Activated CD4-positive, alpha-beta T cell treated with anti-CD3 and anti-CD28 coated beads for 4 hours (primary cell): ENCODE data around the gene EBLN1.

Source experiments
- DNase-seq, 2 donors: peaks; one replicate each; pipeline ENCODE4 v3.0.0-alpha.2; 2020

Gene EBLN1

DNA sequence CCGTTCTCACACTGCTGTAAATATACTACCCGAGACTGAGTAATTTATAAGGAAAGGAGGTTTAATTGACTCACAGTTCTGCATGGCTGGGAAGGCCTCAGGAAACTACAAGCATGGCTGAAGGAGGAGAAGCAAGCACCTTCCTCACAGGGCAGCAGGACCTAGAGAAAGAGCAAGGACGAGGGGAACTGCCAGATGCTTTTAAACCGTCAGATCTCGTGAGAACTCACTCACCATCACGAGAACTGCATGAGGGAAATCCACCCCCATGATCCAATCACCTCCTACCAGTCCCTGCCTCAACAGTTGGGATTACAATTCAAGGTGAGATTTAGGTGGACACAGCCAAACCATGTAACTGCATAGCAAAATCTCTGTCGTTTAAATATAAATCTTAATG, at the start of gene EBLN1:
Gene EBLN1, minus strand, starts transcription at position 174 of the 400 bp plus-strand sequence. CDS start 8,032 bp downstream, outside the sequence.
- no peak for DNase-seq

DNA sequence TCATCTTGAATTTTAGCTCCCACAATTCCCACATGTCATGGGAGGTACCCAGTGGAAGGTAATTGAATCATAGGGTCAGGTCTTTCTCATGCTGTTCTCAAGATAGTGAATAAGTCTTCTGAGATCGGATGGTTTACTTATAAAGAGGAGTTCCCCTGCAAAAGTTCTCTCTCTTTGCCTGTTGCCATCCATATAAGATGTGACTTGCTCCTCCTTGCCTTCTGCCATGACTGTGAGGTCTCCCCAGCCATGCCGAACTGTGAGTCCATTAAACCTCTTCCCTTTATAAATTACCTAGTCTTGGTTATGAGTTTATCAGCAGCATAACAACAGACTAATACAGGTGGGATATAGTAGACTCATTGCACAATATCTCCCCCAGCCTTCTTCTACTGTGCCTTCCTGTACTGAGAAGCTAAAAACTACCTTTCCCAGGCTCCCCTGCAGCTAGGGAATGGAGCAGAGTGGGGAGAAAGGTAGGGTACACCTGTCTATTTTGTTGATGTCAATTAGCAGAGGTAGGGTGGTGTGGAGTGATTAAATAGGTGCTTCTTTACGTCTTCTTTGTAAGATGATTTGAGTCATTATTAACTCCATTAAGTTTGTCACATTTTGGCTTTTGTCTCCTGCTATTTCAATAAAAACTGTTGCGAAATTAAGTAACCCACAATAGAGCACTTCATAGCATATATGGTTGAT, 48.2 kb upstream of the EBLN1 start:
- DNase-seq: no peak

DNA sequence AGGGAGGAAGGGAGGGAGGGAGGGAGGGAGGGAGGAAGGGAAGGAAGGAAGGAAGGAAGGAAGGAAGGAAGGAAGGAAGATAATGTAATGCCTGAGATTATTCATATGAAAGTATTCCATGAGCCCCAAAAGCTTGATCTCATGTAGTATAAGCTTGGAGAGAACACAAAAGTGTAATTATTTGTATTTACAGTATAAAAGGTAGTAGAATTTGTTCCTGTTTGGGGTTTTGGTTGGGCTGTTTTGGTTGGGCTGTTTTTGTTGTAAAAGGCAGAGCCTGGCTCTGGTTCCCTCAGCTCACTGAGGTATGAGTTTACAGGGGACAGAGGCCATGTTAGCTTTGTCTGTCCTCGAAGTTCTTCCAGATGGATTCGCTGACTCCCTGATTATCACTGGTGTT, 45.3 kb upstream of the EBLN1 start:
- no peak for DNase-seq

DNA sequence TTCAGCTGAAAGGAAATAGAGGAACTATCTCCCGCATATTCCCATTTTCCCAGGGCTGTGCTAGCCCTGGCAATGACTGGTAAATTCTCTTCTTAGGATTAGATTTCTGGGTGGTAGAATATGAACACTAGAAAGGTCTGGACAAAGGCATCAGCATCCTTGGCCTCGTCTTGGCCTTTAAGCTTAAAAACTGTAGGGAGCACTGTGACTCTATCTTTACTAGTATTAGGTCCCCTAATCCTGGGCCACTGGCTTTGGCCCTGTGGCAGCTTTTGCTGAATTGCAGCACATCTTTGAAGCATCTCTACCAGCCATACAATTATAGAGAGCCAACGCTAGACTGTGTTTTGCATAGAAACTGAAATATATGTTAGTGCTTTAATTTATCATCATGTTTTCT, 41.5 kb upstream of the EBLN1 start:
- DNase-seq: peak; percentile 12 to 13

DNA sequence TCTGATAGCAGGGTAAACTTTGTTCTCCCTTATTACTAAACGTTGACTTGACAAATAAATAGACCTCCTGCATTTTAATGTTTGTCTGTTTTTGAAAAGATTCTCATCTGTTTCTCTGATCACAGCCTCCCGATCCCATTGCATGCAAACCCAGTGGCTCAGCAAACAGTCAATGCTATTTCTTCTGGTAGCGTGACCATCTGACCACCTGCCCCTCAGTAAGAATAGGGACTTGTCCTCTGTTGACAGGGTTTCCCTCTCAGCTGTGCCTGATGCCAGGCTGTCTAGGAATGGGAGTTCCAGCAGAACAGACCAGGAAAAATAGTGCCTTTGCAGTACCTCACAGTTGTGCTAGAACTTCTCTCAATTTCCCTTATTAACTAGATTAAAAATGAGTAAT, 40.7 kb upstream of the EBLN1 start:
- DNase-seq: no peak

DNA sequence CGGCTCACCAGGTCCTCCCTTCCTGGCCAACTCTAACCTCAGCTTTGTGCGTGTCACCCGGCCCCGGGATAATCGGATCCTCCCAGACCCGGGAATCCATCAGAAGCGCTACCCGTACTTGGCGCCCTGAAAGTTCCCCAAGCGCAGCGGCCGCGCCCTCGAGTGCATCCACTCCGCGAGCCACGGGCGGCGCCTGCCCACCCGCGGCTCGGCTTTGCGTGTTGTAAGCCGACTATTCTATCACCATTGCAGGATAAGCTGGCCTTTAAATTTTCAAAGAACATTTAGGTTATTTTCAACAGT, 35.7 kb upstream of the EBLN1 start:
- peak in 1 of 2 donors; percentile 56 for DNase-seq

DNA sequence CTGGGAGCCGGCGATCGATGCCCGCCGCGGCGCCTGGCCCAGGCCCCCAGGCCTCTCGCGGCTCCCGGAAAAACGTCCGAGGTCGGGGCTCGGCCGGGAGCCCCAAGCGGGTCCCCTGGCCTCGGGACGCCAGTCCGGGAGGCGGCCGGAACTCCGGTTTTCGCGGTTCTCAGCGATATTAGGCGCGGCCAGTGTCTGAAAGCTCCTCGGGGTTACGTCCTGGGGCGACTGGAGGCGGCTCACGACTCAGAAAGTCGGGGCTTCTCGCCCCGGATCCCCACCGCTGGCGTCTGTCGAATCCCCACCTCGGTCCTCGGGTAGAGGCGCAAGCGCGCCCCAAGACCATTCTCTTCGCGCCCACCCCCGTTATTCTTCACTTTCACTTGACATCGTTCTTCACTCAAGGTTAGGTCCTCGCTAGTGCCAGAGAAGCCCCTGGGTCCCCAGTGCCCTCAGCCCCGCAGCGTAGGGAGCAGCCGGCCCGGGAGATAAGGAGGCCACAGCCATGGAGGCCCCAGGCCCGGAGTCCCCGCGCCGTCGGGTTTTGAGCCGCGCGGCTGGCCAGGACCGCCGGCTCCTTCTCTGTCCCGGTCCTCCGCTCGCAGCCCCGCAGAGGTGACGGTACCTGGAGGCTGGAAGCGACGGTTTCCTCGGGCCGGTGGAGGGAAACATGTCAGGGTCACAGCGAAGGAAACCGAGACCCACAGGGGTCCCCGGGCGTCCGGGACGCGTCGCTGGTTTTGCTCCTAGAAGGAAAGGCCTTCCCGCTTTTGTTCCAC, 35.2 kb upstream of the EBLN1 start:
- DNase-seq: peak; percentile 43 to 49

DNA sequence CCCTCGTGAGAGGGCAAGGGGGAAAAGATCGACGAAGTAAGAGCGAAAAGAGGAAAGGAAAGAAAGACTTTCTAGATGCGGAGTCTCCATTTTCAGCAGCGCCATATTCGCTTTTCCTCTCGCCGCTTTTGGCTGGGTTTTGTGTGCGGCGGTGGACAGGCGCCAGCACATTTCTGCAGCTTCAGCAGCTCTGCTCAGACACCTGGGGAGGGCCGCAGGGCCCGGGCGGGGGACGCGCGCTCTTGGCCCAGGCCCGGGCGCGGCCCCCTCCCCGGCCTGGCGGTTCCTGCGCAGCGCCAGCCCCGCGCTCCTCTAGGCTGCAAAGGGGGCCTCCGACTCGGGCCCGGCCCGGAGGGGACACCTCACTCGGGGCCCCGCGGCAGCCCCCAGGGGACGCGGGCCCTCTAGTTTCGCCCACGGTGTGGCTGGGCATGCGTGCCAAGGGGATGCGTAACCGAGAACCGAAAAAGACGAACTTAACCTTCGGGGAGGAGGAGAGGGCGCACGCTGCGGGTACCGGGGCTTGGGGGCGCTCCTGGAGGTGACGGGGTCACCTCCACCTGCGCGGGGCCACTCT, 34.5 kb upstream of the EBLN1 start:
- peak; percentile 54 to 62 for DNase-seq

DNA sequence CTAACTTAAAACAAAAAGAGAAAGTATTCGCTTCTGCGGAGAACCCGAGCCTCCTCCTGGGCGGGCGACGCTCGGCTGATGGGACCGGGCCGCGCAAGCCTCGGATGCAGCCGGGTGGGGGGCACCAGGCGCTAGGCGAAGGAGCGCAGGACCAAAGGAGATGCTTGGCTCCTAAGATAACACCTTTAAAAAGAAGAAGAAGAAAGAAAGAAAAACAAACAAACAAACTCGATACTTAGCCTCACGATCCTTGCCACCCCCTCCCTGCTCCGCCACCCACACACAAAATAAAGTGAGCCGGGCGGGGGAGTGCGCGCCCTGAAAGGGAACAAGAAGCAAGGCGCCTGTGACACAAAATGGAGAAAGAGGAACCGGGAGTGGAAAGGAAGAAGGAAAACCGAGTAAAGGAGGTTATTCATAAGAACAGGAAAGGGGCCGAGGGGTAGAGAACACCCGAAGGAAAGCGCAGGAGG, 34.0 kb upstream of the EBLN1 start:
- peak; percentile 77 to 79 for DNase-seq

DNA sequence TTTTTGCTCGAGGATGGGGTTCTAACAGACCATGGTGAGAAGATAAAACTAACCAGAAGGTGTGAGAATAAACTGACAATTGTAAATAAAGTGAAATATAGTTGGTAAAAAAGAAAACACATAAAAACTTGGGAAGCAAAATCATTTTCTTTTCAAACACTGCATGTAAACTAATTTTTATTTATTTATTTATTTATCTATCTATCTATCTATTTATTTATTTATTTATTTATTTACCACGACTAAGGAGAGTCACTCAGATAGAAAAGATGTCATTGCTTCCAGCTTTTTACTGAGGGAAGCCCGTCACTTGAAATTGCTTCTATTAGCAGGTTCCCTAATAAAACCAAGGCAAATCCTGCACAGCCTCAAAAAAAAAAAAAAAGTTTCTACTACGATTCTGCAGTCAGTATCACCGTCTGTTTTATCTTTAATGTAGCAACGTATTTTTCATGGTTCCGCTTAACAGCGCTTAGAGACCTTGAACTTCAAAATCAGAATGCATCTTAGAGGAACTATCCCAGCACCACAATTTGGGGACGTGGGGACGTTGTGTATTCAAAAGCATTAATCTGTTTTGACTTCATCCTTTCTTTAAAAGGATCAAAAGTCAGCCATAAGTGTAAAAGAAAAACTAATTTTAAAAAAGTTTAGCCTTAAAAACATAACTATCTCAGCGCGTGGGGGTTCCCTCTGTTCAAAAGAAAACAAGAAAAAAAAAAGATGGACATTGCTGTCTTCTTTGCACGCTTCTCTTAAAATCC, 33.3 kb upstream of the EBLN1 start:
- DNase-seq: no peak

DNA sequence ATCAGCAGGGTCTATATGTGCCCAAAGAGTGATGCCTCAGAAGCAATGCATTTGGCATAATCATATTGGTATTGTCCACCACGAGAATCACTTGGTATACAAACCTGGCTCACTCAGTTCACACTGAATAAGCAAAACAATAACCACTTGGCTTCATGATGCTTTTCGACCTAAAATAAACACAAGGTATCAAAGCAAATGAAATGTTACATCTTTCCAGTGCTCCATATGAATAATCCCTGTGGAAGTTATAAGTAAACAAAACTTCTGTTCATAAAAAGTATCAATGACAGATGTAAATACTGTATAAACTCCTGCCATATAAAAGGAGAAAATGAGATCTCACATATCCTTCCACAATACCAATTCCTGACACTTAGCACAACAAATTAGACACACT, 29.8 kb upstream of the EBLN1 start:
- no peak for DNase-seq

DNA sequence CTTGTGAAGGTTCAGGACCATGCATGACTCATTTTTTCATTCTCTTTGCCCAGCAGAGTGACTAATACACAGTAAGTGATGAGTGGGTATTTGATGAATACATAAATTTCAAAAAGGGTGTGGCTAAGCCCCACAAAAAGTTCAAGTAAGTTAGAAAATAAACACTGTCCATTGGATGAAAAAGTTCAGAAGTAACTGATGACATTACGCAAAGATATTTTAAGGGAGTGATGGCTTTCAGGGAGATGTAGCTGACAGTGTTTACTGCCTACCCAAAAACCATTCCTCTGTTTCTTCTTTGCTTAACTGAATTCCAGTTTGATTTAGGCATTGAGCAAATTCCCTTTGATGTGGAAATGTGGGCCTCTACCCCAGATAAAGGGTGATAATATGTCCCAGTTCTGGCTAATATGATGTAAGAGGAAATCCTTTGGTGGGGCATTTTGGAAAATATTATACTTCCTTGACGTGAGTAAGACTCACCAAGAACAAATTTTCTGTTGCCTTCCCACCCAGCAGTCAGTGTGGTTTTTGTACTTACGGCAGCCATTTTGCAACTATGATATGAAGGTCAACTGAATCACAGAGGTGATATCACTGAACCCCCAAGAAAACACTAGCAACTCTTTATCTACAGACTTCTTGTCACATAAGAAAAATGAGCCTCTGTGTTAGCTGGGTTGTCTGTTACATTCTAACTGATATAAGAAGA, 29.0 kb upstream of the EBLN1 start:
- DNase-seq: peak; percentile 53 to 63

DNA sequence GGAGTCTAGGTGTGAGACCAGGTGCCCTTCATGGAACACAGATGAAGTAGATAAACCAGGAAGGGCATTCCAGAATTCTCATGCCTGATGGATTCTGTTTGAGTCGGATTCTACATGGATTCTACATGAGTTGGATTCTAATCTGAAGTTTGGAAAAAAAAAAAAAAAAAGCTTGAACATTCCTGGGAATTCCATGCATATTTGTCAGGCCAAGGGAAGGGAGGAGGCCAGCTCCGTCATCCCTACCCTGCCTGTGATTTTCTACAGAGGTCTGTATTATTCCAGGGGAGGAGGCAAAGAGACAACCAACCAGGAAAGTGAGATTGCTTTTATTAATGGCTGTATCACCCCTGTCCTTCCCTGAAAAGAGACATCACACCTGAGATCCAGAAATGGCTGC, 27.8 kb upstream of the EBLN1 start:
- no peak for DNase-seq

DNA sequence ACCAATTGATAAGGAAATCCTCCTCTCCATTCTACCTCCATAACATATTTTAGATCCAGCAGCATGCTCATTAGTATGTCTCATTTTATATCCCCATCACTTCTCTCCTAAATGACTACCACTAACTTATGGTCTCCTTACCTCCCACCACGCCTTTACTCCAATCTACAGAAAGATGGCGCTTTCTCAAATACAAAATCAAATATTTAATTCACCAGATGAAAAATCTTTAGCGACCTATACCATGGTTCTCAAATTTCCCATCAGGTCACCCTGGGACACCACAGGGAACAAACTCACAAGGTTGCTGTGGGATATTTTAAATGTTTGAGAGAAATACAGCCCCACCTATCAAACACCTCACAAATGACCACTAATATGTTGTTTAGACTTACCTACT, 27.0 kb upstream of the EBLN1 start:
- DNase-seq: no peak

DNA sequence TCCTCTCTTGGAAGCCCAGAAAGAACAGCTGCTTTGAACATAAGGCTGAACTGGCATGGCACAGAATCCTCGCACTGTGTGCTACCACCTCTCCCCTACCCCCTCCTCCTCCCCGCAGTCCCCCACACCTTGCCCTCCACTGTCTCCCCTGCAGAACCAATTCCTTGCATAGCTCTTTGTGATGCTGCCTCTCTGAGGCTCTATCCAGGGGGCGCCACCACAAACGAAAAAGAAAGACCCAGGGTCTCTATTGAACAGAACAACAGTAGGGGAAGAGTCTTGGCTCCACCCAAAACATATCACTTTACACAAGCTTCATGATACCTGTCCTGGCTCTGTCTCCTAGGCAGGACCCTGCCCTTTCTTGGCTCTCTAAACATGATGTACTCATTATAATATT, 26.2 kb upstream of the EBLN1 start:
- DNase-seq: peak in 1 of 2 donors; percentile 31

DNA sequence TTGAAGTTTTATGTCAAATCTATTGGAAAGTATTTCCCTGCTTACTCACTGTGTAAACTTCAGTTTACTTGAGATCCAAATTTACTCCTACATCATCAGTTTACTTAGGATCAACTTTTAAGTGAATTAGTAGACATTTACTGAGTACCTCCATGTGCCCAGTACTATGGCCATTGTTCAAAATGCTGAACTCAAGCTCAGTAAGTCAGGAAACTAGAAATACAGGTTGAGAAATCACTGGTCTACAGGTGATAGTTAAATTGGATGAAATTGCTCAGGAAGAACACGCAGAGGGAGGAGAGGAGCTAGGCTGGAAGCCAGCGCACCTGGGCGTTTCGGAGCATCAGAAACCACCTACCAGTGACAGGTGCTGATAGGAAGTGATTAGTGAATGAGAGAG, 25.5 kb upstream of the EBLN1 start:
- DNase-seq: no peak

DNA sequence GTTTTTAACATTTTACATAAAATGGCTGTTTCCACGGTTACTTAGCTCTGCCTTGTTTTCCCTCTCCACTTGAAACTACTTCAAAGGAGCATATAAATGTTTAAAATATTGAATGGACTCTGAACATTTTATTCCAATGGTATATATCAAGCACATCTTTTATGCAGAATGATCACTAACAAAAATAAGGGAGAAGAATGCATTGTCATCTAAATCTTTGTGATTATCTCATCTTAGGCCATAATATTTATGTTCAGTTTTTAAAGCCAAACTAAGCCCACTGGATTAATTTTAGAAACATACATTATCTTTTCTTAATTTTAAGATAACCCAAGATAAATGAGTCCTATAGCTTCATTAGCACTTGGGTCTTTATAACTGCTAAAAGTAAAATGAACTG, 13.4 kb upstream of the EBLN1 start:
- no peak for DNase-seq

DNA sequence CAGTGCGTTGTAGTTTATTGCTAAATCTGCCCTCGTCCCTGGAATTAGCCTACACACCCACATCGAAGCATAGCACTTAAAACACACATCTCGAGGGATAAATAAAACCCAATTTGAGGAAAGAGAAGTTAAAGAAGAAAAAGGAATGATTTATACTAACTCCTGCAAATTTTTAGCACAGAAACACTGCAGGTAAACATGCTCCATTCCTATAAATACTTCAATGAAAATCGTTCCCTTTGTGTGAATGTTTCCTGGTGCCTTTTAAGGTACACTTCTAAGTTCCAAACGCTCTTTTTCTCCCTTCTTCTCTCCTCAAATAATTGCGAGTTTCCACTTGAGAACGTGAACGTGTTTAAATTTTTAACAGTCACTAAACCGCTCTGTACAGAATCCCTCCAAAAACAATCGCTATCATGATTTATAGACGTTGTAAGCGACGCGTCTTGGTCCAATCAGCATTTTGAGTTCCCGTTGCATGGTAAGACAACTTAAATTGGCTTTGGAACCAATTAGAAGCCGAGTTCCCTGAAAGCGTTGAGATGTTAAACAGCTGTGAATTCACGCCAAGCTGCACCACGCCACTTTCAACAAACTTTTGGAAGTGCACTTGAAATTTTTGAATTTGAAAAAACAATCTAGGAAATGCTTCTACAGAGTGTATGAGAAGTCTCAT, 12.5 kb upstream of the EBLN1 start:
- DNase-seq: peak; percentile 25 to 29

DNA sequence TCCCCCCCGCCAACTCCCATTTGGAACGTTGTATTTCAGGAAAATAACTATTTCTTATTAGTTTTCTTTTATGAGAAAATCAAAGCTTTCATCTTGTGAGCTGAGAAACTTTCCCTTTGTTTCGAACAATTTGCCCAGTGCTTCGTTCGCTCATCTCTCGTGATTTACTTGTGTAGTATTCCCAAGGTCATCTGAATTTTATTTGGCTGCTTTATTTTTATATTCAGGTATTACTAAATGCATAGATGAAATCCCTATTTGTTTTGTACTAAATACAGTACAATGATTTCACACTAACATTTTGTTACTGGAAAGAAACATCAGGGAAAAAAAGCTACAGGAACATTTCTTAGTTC, 12.0 kb upstream of the EBLN1 start:
- no peak for DNase-seq

DNA sequence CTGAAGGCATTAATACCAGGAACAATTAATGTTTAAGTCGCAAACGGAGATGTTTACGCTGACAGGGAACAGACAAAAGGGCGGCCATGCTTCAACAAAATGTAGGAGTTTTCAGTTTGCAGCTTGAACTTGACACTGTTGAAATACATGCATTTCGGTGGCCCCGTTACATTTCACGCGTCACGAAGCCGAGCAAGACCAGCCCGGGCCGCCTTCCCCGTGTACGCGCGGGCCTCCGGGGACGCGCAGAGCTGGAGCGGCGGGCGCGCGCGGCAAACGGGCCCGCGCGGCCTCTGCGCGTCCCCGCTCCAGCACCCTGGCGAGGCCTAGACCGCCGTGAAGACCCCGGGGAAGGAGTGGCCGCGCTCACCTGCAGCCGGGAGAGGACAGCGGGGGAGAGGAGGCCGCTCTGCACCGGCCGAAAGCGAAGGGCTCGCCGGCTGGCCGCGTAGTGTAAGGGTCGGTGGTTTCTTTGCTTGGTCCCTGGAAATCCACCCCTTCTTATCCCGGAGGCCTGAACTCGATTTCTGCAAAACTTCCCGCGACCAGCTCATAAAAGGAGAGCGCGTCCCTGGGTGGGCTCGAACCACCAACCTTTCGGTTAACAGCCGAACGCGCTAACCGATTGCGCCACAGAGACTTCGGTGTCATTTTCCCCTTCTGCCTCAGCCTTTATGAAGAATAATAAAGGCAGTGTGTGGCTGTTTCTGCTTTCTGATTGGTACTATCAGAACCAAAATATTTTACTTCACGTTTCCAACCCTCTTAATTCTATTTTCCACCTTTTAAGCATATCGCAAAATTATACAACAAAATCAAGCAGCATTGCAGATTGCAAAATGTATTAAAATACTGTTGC, 11.4 kb upstream of the EBLN1 start:
- peak; percentile 82 to 90 for DNase-seq
